ENCODE measurements around the gene HDAC8.
A peak's percentile ranks its signal among the peaks of the same experiment; 100 is the strongest.

Gene HDAC8

DNA sequence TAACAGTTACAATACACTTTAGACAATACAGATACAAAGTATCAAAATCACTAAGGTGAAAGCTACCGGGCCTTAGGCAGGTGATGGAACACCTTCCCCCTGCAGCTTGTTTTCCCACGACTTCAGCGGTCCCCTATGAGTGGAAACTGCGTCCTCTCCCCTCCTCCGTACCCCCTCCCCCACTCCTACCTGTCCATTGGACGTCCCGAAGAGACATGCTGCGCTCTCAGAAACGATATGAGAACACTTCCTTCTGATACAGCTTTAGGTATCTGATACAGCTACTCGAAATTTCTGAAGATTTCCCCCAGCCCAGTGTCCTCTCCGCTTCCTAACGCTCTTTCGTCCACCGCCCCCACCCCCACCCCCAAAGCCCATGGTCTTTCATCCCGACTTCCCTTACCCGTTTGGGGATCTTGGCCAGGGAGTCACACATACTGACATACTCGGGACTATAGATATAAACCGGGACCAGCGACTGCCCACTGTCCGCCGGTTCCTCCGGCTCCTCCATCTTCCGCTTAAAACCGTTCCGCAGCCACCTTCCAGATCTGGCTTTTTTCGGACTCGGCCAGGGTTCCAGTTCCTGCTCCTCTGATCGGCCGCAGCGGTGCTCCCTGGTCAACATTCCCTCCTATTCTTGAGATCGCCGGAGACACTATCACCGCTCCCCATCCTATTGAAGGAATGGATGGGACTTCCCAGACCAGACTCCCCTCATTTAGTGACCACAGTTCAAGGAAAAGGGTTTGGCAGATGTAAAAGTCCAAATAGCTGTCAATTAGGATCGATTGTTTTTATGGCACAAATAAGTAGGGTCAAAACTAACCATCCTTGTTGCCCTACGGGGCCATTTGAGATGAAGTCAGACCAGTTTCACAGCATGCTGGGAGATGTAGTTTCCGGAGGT lies at the start of gene HDAC8:
Gene HDAC8, minus strand, starts transcription at position 596 of the 910 bp plus-strand sequence. Its CDS starts 82 bp downstream, at position 514.
- TF ChIP-seq CTCF (IDR thresholded peaks at IDR 0.05; ENCODE audit: low read depth, low read length): no peak
- DNase-seq (ENCODE audit: low read depth in 2 of 2): peak; percentile 87 to 91
- H3K4me3 ChIP-seq (replicated peaks in 1 of 2; ENCODE audit: low read depth in 2 of 2, low read length in 2 of 2): peak within 1 kb of the TSS; percentile 58 to 69

DNA sequence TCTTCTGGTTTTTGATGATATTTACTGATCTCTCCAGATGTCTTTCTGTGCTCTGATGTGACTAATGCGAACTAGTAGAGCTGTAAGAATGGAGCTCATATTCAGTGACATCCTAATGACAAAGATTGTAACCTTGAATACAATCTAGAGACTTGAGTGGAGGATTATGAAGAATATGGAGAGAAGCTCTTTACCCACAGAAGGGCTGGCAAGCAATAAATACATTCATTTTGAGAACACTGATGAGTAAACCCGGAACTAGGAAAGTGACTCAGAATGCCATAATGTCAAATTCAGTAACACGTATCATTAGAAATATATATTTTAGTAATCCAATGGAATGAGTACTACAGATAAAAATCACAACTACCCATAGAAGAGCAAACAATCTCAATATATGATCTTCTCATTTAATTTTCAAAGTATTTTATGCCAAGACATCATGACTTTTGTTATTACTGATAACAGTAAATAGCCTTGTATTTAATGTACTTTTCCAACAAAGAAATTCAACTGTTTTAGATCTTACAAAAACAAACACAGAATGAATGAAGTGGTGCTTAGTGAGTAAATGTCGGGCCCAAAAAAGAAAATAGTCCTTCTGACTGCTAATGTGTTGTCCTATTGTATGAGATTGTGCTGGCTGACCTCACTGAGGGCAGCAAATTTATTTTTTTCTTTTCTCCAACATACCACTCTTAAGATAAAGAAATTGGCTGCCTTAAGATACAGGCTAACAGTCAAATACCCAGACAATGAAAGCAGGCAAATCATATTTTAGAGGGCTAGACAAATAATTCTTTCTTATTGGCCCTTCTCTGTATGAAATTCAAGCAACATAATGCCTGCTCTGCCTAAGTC lies 49.2 kb upstream of the HDAC8 start:
- TF ChIP-seq CTCF (IDR thresholded peaks at IDR 0.05; ENCODE audit: low read depth, low read length): no peak
- H3K4me3 ChIP-seq (replicated peaks in 1 of 2; ENCODE audit: low read depth in 2 of 2, low read length in 2 of 2): peak overlapping the region in 1 of 2 donors; percentile 41
- DNase-seq (ENCODE audit: low read depth in 2 of 2): peak; percentile 67 to 68

DNA sequence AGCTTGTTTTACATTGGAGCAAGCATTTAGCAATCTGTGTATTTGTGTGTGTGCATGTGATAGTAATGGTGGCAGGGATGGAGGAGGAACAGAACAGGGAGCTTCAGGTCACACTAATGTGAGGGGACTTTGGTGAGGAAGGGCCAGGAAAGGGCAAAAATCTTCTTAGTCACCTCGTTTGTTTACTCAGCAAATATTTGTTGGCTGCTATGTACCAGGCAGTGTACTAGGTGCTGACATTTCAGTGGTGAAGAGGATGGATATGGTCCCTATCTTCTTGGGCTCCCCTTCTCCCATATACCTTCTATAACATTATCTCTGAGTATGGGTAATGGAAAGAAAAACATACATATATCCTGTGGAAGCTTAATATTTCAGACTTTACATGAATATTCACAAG lies 48.5 kb upstream of the HDAC8 start:
- DNase-seq (ENCODE audit: low read depth in 2 of 2): no peak
- H3K4me3 ChIP-seq (replicated peaks in 1 of 2; ENCODE audit: low read depth in 2 of 2, low read length in 2 of 2): peak overlapping the region in 1 of 2 donors; percentile 41
- TF ChIP-seq CTCF (IDR thresholded peaks at IDR 0.05; ENCODE audit: low read depth, low read length): no peak

- H3K4me3 ChIP-seq (replicated peaks in 1 of 2; ENCODE audit: low read depth in 2 of 2, low read length in 2 of 2): peak overlapping the region in 1 of 2 donors; percentile 41
- DNase-seq (ENCODE audit: low read depth in 2 of 2): peak; percentile 87 to 89
- TF ChIP-seq CTCF (IDR thresholded peaks at IDR 0.05; ENCODE audit: low read depth, low read length): no peak
Observed at GRCh38 chrX:72620550-72621145, 48.0 kb upstream of the HDAC8 start.

GRCh38 chrX:72609313-72609712 lies 36.7 kb upstream of the HDAC8 start:
- H3K4me3 ChIP-seq (replicated peaks in 1 of 2; ENCODE audit: low read depth in 2 of 2, low read length in 2 of 2): no peak overlapping the region
- peak; percentile 33 to 51 for DNase-seq (ENCODE audit: low read depth in 2 of 2)
- peak; percentile 32 for TF ChIP-seq CTCF (IDR thresholded peaks at IDR 0.05; ENCODE audit: low read depth, low read length)

GRCh38 chrX:72604705-72605104 lies 32.1 kb upstream of the HDAC8 start:
- no peak overlapping the region for H3K4me3 ChIP-seq (replicated peaks in 1 of 2; ENCODE audit: low read depth in 2 of 2, low read length in 2 of 2)
- no peak for TF ChIP-seq CTCF (IDR thresholded peaks at IDR 0.05; ENCODE audit: low read depth, low read length)
- DNase-seq (ENCODE audit: low read depth in 2 of 2): peak in 1 of 2 donors; percentile 7

Data from cardiac fibroblast (primary cell).